Body of pancreas (tissue), 4 donors: ENCODE measurements around the gene C3orf62.

ENCODE experiments used
- CTCF ChIP-seq, 7 experiments: fragments of 450-650 bp in 4 of 7; fragments of 200-600 bp in 3 of 7; sonication (generic) in 3 of 7; IDR thresholded peaks; one replicate each; pipeline ENCODE4 v1.5.1; 2016 to 2019; ENCODE audit warnings: antibody characterized with exemption in 7 of 7
- POLR2A ChIP-seq, 3 donors: fragments of 450-650 bp; IDR thresholded peaks; one replicate each; pipeline ENCODE4 v1.6.1; 2016; ENCODE audit warnings: antibody characterized with exemption in 3 of 3, mild to moderate bottlenecking in 2 of 3

GRCh38 chr3:49255112-49255511, 21.9 kb downstream of the C3orf62 start:
- no peak for TF ChIP-seq CTCF (IDR thresholded peaks at IDR 0.05)
- TF ChIP-seq POLR2A (IDR thresholded peaks at IDR 0.05): no peak
